Umbilical cord (tissue), 2 donors: ENCODE measurements around the gene PCDHGB4. TPM values are rescaled to one million over a fixed set of nuclear protein-coding genes. Genes with fewer than 3 reads are reported as not detected.
"Not testable (repeated sequence)": the region's sequence is repeated elsewhere in the genome, so short reads cannot be mapped to it uniquely, and the experiment has no call there.

ENCODE experiments used
- DNase-seq: peaks from one replicate; pipeline ENCODE4 v3.0.0-alpha.2; 2015; ENCODE audit warnings: low spot score
- total RNA-seq: library from RNA; depleted of rRNA; stranded (reverse); fragments of >200 nt; gene quantifications from one replicate; pipeline ENCODE4 v1.2.3, GENCODE V29; 2014; ENCODE audit warnings: low replicate concordance; ENCODE audit not compliant: insufficient read depth

The PCDHGB4 gene
- total RNA-seq, 1 donor from 2014 or later = 18.3 TPM

DNA sequence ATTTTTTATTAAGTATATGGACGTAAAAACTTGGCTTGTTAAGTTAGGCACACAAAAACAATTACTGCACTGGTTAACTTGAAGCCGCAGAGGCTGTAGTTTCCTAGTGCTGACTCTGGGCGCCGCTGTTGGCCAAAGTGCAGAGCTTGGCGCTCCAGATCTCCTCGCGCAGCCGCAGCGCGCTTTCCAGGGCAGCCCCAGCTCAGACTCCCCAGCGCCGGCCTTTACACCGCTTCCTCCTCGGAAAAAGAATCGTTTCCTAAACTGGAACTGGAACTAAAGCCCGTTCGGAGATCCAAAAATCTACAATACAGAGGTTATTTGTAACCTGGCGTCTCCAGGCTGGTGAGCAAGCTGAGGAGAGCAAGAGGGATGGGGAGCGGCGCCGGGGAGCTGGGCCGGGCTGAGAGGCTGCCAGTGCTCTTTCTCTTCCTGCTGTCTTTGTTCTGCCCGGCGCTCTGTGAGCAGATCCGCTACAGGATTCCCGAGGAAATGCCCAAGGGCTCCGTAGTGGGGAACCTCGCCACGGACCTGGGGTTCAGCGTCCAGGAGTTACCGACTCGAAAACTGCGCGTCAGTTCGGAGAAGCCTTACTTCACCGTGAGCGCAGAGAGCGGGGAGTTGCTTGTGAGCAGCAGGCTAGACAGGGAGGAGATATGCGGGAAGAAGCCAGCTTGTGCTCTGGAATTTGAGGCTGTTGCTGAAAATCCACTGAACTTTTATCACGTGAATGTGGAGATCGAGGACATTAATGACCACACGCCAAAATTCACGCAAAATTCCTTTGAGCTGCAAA is 10.5 kb downstream of the PCDHGB4 start, which contains the start of gene PCDHGB5:
Gene PCDHGB5, plus strand, starts transcription at position 192 of the 796 bp plus-strand sequence. Its CDS starts 181 bp downstream, at position 373.
- peak; percentile 21 for DNase-seq

- DNase-seq = no peak
Measured at GRCh38 chr5:141398608-141399007, 11.1 kb downstream of the PCDHGB4 start.

- no peak for DNase-seq
Measured at GRCh38 chr5:141399555-141400258, 12.2 kb downstream of the PCDHGB4 start.

GRCh38 chr5:141402553-141403243 is 15.2 kb downstream of the PCDHGB4 start, which contains the start of gene PCDHGA9:
PCDHGA9 (plus strand) TSS chr5:141402778; CDS start chr5:141402953, 175 bp downstream.
- no peak for DNase-seq

GRCh38 chr5:141403387-141403786 is 15.9 kb downstream of the PCDHGB4 start:
- DNase-seq = no peak

DNA sequence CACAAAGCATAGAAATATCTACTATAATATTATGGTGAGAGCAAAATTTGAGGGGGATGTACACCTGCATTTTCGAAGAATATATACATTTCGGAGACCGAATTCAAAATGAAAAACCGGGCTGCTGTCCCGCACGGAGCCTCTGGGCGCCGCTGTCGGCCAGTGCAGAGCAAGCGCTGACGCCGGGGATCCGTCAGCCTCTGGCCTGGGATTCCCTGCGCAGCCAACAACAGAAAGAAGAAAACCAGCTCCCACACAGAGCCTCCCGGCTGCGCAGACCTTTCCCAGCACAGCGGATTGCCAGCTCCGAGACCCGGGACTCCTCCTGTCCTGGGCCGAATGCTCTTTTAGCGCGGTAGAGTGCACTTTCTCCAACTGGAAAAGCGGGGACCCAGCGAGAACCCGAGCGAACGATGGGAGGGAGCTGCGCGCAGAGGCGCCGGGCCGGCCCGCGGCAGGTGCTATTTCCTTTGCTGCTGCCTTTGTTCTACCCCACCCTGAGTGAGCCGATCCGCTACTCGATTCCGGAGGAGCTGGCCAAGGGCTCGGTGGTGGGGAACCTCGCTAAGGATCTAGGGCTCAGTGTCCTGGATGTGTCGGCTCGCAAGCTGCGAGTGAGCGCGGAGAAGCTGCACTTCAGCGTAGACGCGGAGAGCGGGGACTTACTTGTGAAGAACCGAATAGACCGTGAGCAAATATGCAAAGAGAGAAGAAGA is 20.4 kb downstream of the PCDHGB4 start, which contains the start of gene PCDHGB6:
Gene PCDHGB6, plus strand, starts transcription at position 232 of the 716 bp plus-strand sequence. Its CDS starts 182 bp downstream, at position 414.
- peak; percentile 34 for DNase-seq

GRCh38 chr5:141409598-141410306 is 22.3 kb downstream of the PCDHGB4 start:
- DNase-seq = no peak

GRCh38 chr5:141411575-141411974 is 24.1 kb downstream of the PCDHGB4 start:
- no peak for DNase-seq

- peak; percentile 44 for DNase-seq
Measured at GRCh38 chr5:141412854-141413539, 25.5 kb downstream of the PCDHGB4 start, which contains the start of gene PCDHGA10. PCDHGA10 (plus strand) TSS chr5:141412987; CDS start chr5:141413176, 189 bp downstream.

GRCh38 chr5:141413540-141414069 is 26.1 kb downstream of the PCDHGB4 start:
- DNase-seq = no peak

DNA sequence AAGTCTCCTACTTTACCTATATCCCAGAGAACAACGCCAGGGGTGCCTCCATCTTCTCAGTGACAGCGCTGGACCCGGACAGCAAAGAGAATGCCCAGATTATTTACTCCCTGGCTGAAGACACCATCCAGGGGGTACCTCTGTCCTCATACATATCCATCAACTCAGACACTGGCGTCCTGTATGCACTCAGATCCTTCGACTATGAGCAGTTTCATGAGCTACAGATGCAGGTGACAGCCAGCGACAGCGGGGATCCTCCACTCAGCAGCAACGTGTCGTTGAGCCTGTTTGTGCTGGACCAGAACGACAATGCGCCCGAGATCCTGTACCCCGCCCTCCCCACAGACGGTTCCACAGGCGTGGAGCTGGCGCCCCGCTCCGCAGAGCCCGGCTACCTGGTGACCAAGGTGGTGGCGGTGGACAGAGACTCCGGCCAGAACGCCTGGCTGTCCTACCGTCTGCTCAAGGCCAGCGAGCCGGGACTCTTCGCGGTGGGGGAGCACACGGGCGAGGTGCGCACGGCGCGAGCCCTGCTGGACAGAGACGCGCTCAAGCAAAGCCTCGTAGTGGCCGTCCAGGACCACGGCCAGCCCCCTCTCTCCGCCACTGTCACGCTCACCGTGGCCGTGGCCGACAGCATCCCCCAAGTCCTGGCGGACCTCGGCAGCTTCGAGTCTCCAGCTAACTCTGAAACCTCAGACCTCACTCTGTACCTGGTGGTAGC is 27.2 kb downstream of the PCDHGB4 start:
- DNase-seq = not testable (repeated sequence)

GRCh38 chr5:141415275-141415618 is 27.7 kb downstream of the PCDHGB4 start:
- not testable (repeated sequence) for DNase-seq

DNA sequence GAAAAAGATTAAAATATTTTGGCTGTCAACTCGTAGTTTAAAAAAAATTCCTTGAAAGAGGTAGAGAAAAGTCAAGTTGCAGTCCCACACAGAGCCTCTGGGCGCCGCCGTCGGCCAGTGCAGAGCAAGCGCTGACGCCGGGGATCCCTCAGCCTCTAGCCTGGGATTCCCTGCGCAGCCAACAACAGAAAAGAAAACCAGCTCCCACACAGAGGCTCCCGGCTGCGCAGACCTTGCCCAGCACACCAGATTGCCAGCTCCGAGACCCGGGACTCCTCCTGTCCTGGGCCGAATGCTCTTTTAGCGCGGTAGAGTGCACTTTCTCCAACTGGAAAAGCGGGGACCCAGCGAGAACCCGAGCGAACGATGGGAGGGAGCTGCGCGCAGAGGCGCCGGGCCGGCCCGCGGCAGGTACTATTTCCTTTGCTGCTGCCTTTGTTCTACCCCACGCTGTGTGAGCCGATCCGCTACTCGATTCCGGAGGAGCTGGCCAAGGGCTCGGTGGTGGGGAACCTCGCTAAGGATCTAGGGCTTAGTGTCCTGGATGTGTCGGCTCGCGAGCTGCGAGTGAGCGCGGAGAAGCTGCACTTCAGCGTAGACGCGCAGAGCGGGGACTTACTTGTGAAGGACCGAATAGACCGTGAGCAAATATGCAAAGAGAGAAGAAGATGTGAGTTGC is 30.1 kb downstream of the PCDHGB4 start, which contains the start of gene PCDHGB7:
Gene PCDHGB7, plus strand, starts transcription at position 184 of the 679 bp plus-strand sequence. Its CDS starts 183 bp downstream, at position 367.
- DNase-seq = peak; percentile 55

DNA sequence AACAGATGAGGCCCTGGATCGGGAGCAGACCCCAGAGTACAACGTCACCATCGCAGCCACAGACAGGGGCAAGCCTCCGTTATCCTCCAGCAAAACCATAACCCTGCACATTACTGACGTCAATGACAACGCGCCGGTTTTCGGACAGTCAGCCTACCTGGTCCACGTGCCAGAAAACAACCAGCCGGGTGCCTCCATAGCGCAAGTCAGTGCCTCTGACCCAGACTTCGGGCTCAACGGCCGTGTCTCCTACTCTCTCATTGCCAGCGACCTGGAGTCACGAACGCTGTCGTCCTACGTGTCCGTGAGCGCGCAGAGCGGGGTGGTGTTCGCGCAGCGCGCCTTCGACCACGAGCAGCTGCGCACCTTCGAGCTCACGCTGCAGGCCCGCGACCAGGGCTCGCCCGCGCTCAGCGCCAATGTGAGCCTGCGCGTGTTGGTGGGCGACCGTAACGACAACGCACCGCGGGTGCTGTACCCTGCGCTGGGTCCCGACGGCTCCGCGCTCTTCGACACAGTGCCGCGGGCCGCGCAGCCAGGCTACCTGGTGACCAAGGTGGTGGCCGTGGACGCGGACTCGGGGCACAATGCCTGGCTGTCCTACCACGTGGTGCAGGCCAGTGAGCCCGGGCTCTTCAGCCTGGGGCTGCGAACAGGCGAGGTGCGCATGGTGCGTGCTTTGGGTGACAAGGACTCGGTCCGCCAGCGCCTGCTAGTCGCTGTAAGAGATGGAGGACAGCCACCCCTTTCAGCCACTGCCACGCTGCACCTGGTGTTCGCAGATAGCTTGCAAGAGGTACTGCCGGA is 31.8 kb downstream of the PCDHGB4 start:
- no peak for DNase-seq

GRCh38 chr5:141420855-141421488 is 33.5 kb downstream of the PCDHGB4 start, which contains the start of gene PCDHGA11:
PCDHGA11 (plus strand) TSS chr5:141421051; CDS start chr5:141421228, 177 bp downstream.
- peak; percentile 21 for DNase-seq

DNA sequence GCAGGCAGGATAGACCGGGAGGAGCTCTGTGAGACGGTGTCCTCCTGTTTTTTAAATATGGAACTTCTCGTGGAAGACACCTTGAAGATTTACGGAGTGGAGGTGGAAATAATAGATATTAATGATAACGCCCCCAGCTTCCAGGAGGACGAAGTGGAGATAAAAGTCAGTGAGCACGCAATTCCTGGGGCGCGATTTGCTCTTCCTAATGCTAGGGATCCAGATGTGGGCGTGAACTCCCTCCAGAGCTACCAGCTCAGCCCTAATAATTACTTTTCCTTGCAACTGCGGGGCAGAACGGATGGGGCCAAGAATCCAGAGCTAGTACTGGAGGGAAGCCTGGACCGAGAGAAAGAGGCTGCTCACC is 34.0 kb downstream of the PCDHGB4 start:
- DNase-seq = no peak
